C4-2B (cell line): ENCODE data around the gene GCH1.

ENCODE experiments used
- ZFX ChIP-seq: fragments of 450-650 bp; IDR thresholded peaks from 2 replicates; pipeline ENCODE4 v1.6.1; 2017
- TF ChIP-seq, protein P1 (sequence below): fragments of 450-650 bp; conservative IDR thresholded peaks from 2 replicates; pipeline ENCODE4 v1.5.1; 2017; ENCODE audit warnings: mild to moderate bottlenecking

DNA sequence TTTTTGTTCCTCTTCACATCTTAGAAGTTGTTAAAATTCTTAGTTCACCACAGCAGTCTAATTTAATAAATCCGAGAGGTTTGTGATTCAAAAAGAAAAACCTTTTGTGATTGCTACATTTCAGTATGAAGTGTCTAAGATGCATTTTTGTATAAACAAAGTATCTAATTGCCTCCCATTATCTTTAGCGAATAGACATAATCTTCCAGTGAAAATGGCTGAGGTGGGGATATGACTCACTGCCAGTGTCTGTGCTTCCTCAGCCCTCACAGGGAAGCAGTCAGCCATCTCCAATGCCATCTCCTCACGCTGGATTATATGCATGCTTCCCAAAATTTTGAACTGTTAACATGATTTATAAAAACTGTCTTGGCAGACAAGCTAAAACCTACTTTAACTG, 7.6 kb downstream of the GCH1 start:
- TF ChIP-seq, protein P1, sequence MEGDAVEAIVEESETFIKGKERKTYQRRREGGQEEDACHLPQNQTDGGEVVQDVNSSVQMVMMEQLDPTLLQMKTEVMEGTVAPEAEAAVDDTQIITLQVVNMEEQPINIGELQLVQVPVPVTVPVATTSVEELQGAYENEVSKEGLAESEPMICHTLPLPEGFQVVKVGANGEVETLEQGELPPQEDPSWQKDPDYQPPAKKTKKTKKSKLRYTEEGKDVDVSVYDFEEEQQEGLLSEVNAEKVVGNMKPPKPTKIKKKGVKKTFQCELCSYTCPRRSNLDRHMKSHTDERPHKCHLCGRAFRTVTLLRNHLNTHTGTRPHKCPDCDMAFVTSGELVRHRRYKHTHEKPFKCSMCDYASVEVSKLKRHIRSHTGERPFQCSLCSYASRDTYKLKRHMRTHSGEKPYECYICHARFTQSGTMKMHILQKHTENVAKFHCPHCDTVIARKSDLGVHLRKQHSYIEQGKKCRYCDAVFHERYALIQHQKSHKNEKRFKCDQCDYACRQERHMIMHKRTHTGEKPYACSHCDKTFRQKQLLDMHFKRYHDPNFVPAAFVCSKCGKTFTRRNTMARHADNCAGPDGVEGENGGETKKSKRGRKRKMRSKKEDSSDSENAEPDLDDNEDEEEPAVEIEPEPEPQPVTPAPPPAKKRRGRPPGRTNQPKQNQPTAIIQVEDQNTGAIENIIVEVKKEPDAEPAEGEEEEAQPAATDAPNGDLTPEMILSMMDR, result no peak
- TF ChIP-seq ZFX, result no peak
